ENCODE data around the gene HOTAIR. TPM values are rescaled to one million over a fixed set of nuclear protein-coding genes. Genes with fewer than 3 reads are reported as not detected.
A peak's percentile ranks its signal among the peaks of the same experiment; 100 is the strongest.

The HOTAIR gene
- polyA plus RNA-seq, 1 donor from 2014 or later, result not detected

- H3K9me3 ChIP-seq (ENCODE audit: low read length), result no peaks in the 10 kb centered on the region
- no peak overlapping the region for H3K4me2 ChIP-seq (ENCODE audit: low read length)
- no peaks in the 10 kb centered on the region for H3K36me3 ChIP-seq (ENCODE audit: insufficient read depth, low read length)
- no peaks in the 10 kb centered on the region for H3K9me2 ChIP-seq (ENCODE audit: insufficient read depth, low read length)
- peaks cover 100% of the 10 kb centered on the region for H3K27me3 ChIP-seq (ENCODE audit: insufficient read depth, low read depth, low read length)
- TF ChIP-seq EZH2 (IDR thresholded peaks at IDR 0.05; ENCODE audit: borderline replicate concordance, insufficient read depth, low read length, poor library complexity, severe bottlenecking), result peak; percentile 69
- no peak for TF ChIP-seq POLR2AphosphoS5 (IDR thresholded peaks at IDR 0.05)
- no peak for TF ChIP-seq TAF1 (IDR thresholded peaks at IDR 0.05; ENCODE audit: low read depth)
- no peak for TF ChIP-seq MXI1 (conservative IDR thresholded peaks at IDR 0.05; ENCODE audit: poor library complexity, severe bottlenecking)
- H3F3A ChIP-seq (ENCODE audit: insufficient read depth, low read length, poor library complexity, severe bottlenecking), result no peaks in the 10 kb centered on the region
- H3K9ac ChIP-seq (ENCODE audit: low read length), result no peak overlapping the region
- H3K79me2 ChIP-seq (replicated peaks; ENCODE audit: insufficient read depth, low read length), result no peaks in the 10 kb centered on the region
- no peaks in the 10 kb centered on the region for H4K20me1 ChIP-seq (ENCODE audit: insufficient read depth)
- no peak overlapping the region for H3K27ac ChIP-seq (ENCODE audit: low read length)
- H3K4me3 ChIP-seq (ENCODE audit: low read length), result no peak overlapping the region
- H2AFZ ChIP-seq (ENCODE audit: low read depth, low read length), result no peak overlapping the region
These were observed 11.4 kb upstream of the HOTAIR start for GRCh38 chr12:53985994-53986685.

- Histone ChIP-seq H3F3A (ENCODE audit: insufficient read depth, low read length, poor library complexity, severe bottlenecking) (no peaks in the 10 kb centered on the region), H4K20me1 (ENCODE audit: insufficient read depth) (no peaks in the 10 kb centered on the region), H3K9me3 (ENCODE audit: low read length) (no peaks in the 10 kb centered on the region), H3K4me3 (ENCODE audit: low read length) (no peak overlapping the region), H3K79me2 (replicated peaks; ENCODE audit: insufficient read depth, low read length) (no peaks in the 10 kb centered on the region), H3K9ac (ENCODE audit: low read length) (no peak overlapping the region), H3K9me2 (ENCODE audit: insufficient read depth, low read length) (no peaks in the 10 kb centered on the region), H3K27ac (ENCODE audit: low read length) (no peak overlapping the region), H3K36me3 (ENCODE audit: insufficient read depth, low read length) (no peaks in the 10 kb centered on the region), H2AFZ (ENCODE audit: low read depth, low read length) (no peak overlapping the region), H3K27me3 (ENCODE audit: insufficient read depth, low read depth, low read length) (peaks cover 100% of the 10 kb centered on the region), H3K4me2 (ENCODE audit: low read length) (no peak overlapping the region)
- TF ChIP-seq REST (IDR thresholded peaks at IDR 0.05; ENCODE audit: borderline replicate concordance) (no peak), EZH2 (IDR thresholded peaks at IDR 0.05; ENCODE audit: borderline replicate concordance, insufficient read depth, low read length, poor library complexity, severe bottlenecking) (peak; percentile 45)
These were observed 10.9 kb upstream of the HOTAIR start for GRCh38 chr12:53985692-53985993.

GRCh38 chr12:53984901-53985691 lies 10.3 kb upstream of the HOTAIR start, which contains the start of gene HOXC10:
Gene HOXC10, plus strand, starts transcription at chr12:53985146. Its CDS starts 114 bp downstream, at chr12:53985260.
- Histone ChIP-seq H3F3A (ENCODE audit: insufficient read depth, low read length, poor library complexity, severe bottlenecking) (no peaks in the 10 kb centered on the region), H3K4me2 (ENCODE audit: low read length) (no peak within 1 kb of the TSS), H3K9ac (ENCODE audit: low read length) (no peak within 1 kb of the TSS), H3K79me2 (replicated peaks; ENCODE audit: insufficient read depth, low read length) (no peaks in the 10 kb centered on the region), H3K9me2 (ENCODE audit: insufficient read depth, low read length) (no peaks in the 10 kb centered on the region), H2AFZ (ENCODE audit: low read depth, low read length) (no peak within 1 kb of the TSS), H3K36me3 (ENCODE audit: insufficient read depth, low read length) (no peaks in the 10 kb centered on the region), H3K27me3 (ENCODE audit: insufficient read depth, low read depth, low read length) (peaks cover 100% of the 10 kb centered on the region), H3K4me3 (ENCODE audit: low read length) (peak within 1 kb of the TSS; percentile 52), H3K27ac (ENCODE audit: low read length) (no peak within 1 kb of the TSS), H3K9me3 (ENCODE audit: low read length) (no peaks in the 10 kb centered on the region), H4K20me1 (ENCODE audit: insufficient read depth) (no peaks in the 10 kb centered on the region)
- TF ChIP-seq SMC3 (conservative IDR thresholded peaks at IDR 0.05; ENCODE audit: poor library complexity), result no peak
- TF ChIP-seq REST (IDR thresholded peaks at IDR 0.05; ENCODE audit: borderline replicate concordance), result no peak
- TF ChIP-seq RAD21 (conservative IDR thresholded peaks at IDR 0.05), result peak; percentile 37
